ENCODE measurements around the gene TNP1.

DNA sequence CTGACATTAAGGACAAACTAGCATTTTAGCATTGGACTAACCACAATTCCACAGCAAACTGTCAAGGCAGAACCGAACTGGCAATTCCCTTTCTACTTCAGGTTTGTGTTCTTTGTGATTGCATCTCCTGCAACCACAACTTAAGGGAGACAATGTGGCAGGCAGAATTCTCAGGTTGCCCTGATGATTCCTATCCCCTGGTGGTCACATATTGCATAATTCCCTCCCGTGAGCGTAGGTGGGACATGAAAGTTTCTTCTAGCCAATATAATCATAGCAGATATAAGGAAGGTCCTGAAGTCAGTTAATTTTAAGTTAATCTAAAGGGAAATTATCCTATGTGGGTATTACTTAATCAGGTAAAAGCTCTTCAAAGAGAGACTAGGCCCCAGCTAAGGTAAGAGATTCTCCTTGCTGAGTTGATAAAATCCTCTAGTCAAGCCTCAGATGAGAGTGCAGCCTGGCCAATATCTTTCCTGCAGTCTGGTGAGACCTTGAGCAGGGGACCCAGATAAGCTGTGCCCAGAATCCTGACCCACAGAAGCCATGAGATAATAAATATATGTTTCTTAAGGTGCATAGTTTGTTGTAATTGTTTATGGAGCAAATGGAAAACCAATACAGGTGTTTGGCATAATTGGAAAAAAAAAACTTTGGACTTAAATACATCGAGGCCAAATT, 45.9 kb upstream of the TNP1 start:
- TF ChIP-seq CTCF (IDR thresholded peaks at IDR 0.05; ENCODE audit: insufficient read depth, low read length): no peak
- no peak for TF ChIP-seq GABPA (IDR thresholded peaks at IDR 0.05; ENCODE audit: low read depth)
- TF ChIP-seq POLR2AphosphoS5 (IDR thresholded peaks at IDR 0.05; ENCODE audit: low read depth): no peak
- TF ChIP-seq REST (IDR thresholded peaks at IDR 0.05; ENCODE audit: insufficient replicate concordance, low read depth): no peak
- TF ChIP-seq SPI1 (IDR thresholded peaks at IDR 0.05; ENCODE audit: borderline replicate concordance, low read depth): no peak

All from HL-60 (cell line).